Liver (tissue), 9 donors: Measurements from ENCODE around the gene POFUT2. TPM values are rescaled to one million over a fixed set of nuclear protein-coding genes. Genes with fewer than 3 reads are reported as not detected.

Source experiments
- DNase-seq: peaks from one replicate; pipeline ENCODE4 v3.0.0-alpha.2; 2017; ENCODE audit warnings: low spot score
- H3K27ac ChIP-seq, 2 donors: one replicate each; pipeline ENCODE4 v1.7.0; 2013; ENCODE audit warnings: inconsistent platforms in 2 of 2, low read length in 2 of 2, control low read depth in 1 of 2, low read depth in 1 of 2, mild to moderate bottlenecking in 1 of 2
- H3K27me3 ChIP-seq, 4 donors: one replicate each; pipeline versions ENCODE4 v1.6.1 to v1.7.0; 2013; ENCODE audit warnings: low read length in 3 of 4, inconsistent platforms in 1 of 4, mild to moderate bottlenecking in 1 of 4, moderate library complexity in 1 of 4; ENCODE audit not compliant: control insufficient read depth in 4 of 4, insufficient read depth in 4 of 4
- H3K36me3 ChIP-seq, 4 donors: one replicate each; pipeline versions ENCODE4 v1.6.1 to v1.7.0; 2013; ENCODE audit warnings: low read length in 3 of 4, mild to moderate bottlenecking in 3 of 4, low read depth in 1 of 4, moderate library complexity in 1 of 4; ENCODE audit not compliant: control insufficient read depth in 4 of 4, insufficient read depth in 3 of 4
- H3K4me1 ChIP-seq, 4 donors: one replicate each; pipeline versions ENCODE4 v1.6.1 to v1.7.0; 2013; ENCODE audit warnings: low read length in 3 of 4, mild to moderate bottlenecking in 3 of 4, moderate library complexity in 1 of 4; ENCODE audit not compliant: control insufficient read depth in 4 of 4, insufficient read depth in 4 of 4
- H3K4me3 ChIP-seq, 3 donors: one replicate each; pipeline versions ENCODE4 v1.6.1 to v1.7.0; 2013; ENCODE audit warnings: low read length in 3 of 3, control low read depth in 1 of 3, low read depth in 1 of 3, mild to moderate bottlenecking in 1 of 3
- H3K9ac ChIP-seq, 2 donors: one replicate each; pipeline ENCODE4 v1.7.0; 2013; ENCODE audit warnings: low read length in 2 of 2, mild to moderate bottlenecking in 2 of 2, moderate library complexity in 2 of 2, control low read depth in 1 of 2, low read depth in 1 of 2
- H3K9me3 ChIP-seq, 4 donors: one replicate each; pipeline versions ENCODE4 v1.6.1 to v1.7.0; 2013; ENCODE audit warnings: low read length in 3 of 4; ENCODE audit not compliant: control insufficient read depth in 4 of 4
- EGR1 ChIP-seq, 2 donors: IDR thresholded peaks; 2 replicates each; pipeline ENCODE4 v1.6.1; 2016 to 2018; ENCODE audit warnings: antibody characterized with exemption in 2 of 2, low read depth in 2 of 2
- FOXA1 ChIP-seq: IDR thresholded peaks from 2 replicates; pipeline ENCODE4 v1.6.1; 2016; ENCODE audit warnings: antibody characterized with exemption
- GABPA ChIP-seq, 2 donors: IDR thresholded peaks in 1 of 2; conservative IDR thresholded peaks in 1 of 2; 2 replicates each; pipeline ENCODE4 v1.6.1; 2016; ENCODE audit warnings: antibody characterized with exemption in 2 of 2, mild to moderate bottlenecking in 1 of 2, moderate library complexity in 1 of 2
- HNF4A ChIP-seq, 2 donors: conservative IDR thresholded peaks; 2 replicates each; pipeline ENCODE4 v1.6.1; 2016; ENCODE audit warnings: antibody characterized with exemption in 2 of 2, mild to moderate bottlenecking in 2 of 2
- HNF4G ChIP-seq: IDR thresholded peaks from 2 replicates; pipeline ENCODE4 v1.6.1; 2016; ENCODE audit warnings: antibody characterized with exemption
- JUND ChIP-seq, 2 donors: IDR thresholded peaks; 2 replicates each; pipeline ENCODE4 v1.6.1; 2016; ENCODE audit warnings: antibody characterized with exemption in 2 of 2
- RAD21 ChIP-seq, 2 donors: IDR thresholded peaks; 2 replicates each; pipeline ENCODE4 v1.6.1; 2016; ENCODE audit warnings: antibody characterized with exemption in 2 of 2, mild to moderate bottlenecking in 2 of 2
- RXRA ChIP-seq, 2 donors: IDR thresholded peaks; 2 replicates each; pipeline ENCODE4 v1.6.1; 2017 to 2018; ENCODE audit warnings: antibody characterized with exemption in 2 of 2, mild to moderate bottlenecking in 1 of 2
- SP1 ChIP-seq: IDR thresholded peaks from 2 replicates; pipeline ENCODE4 v1.6.1; 2018; ENCODE audit warnings: antibody characterized with exemption, mild to moderate bottlenecking
- YY1 ChIP-seq: IDR thresholded peaks from 2 replicates; pipeline ENCODE4 v1.6.1; 2016; ENCODE audit warnings: antibody characterized with exemption, mild to moderate bottlenecking
- WGBS: extraction: QIAGEN DNeasy Blood & Tissue Kit; methylation state at CpG from one replicate; pipeline ENCODE4 v1.1.7; 2013; 5-methylcytosine and 5-hydroxymethylcytosine counted together
- polyA plus RNA-seq, 2 donors: library from polyadenylated mRNA; stranded (reverse) in 1 of 2; unstranded in 1 of 2; fragments of 200-250 nt in 1 of 2; fragments of >200 nt in 1 of 2; fragmentation: Nextera tagmentation in 1 of 2; extraction: Ambion mirVana in 1 of 2; gene quantifications; one replicate each; pipeline versions ENCODE4 v1.2.1 to v1.2.3, GENCODE V29; 2013 to 2015
- total RNA-seq, 2 donors: library from RNA; depleted of rRNA; stranded (reverse); fragments of >200 nt; gene quantifications; one replicate each; pipeline ENCODE4 v1.2.3, GENCODE V29; 2014
- TF ChIP-seq, protein P1 (sequence below): fragments of 150-350 bp; IDR thresholded peaks from 2 replicates; pipeline ENCODE4 v1.5.1; 2017; ENCODE audit warnings: improper control_type of control experiment, low read depth, low read length; ENCODE audit not compliant: missing input control
- TF ChIP-seq, protein P2 (sequence below): IDR thresholded peaks from 2 replicates; pipeline ENCODE4 v1.6.1; 2016; ENCODE audit warnings: antibody characterized with exemption
- TF ChIP-seq, protein P3 (sequence below): IDR thresholded peaks from 2 replicates; pipeline ENCODE4 v1.6.1; 2016; ENCODE audit warnings: antibody characterized with exemption
- TF ChIP-seq, protein P4 (sequence below): IDR thresholded peaks from 2 replicates; pipeline ENCODE4 v1.6.1; 2016; ENCODE audit warnings: antibody characterized with exemption
- TF ChIP-seq, protein P5 (sequence below): IDR thresholded peaks from 2 replicates; pipeline ENCODE4 v1.6.1; 2016; ENCODE audit warnings: antibody characterized with exemption, mild to moderate bottlenecking
- donor health status: healthy.
- donor health status: healthy.
- donor health status: healthy.
- donor health status: healthy.
- donor health status: healthy.

POFUT2 gene
- total and polyA plus RNA-seq, 4 donors, result 3.3 to 15.6 (median 7.9) TPM

DNA sequence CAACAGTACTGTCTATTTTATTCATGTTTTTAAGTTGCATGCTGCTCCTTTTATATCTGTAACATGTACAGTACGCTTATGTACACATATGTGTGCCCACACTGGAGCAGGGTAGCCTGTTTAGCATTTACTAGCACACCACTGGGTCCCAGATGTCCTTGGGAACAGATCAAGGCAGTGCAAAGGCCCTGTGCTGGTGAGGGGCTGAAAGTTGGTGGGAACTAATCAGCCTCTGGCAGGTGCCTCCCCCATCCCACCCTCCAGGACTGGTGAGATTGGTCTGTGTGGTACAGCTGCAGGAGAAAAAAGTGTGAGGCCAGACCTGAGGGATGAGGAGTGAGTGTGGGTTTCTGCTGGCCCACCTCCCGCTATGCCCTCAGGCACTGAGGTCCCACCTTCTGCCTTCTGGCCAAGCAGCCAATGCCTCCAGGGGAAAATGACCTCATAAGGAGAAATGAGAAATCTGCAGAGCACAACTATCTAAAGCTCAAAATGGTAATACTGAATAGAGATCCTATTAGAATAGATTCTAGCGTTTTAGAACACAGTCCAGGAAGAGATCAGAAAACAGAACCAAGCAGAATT lies 58.9 kb downstream of the POFUT2 start:
- H3K4me1 ChIP-seq, result no peaks in the 10 kb centered on the region
- 88% methylated on average over 3 of the region's 3 CpGs for WGBS
- DNase-seq, result no peak

More for the DNA sequence above, 58.9 kb downstream of the POFUT2 start:
- Histone ChIP-seq H3K4me3 (no peak overlapping the region), H3K27ac (no peak overlapping the region), H3K9me3 (no peaks in the 10 kb centered on the region), H3K36me3 (peaks cover 0 to 2% (median 0%) of the 10 kb centered on the region in 4 donors), H3K27me3 (peaks cover 0 to 4% (median 0%) of the 10 kb centered on the region in 4 donors), H3K9ac (no peak overlapping the region)
- TF ChIP-seq GABPA (IDR thresholded peaks at IDR 0.05 in 1 of 2, conservative IDR thresholded peaks at IDR 0.05 in 1 of 2) (no peak), RXRA (IDR thresholded peaks at IDR 0.05) (no peak), FOXA1 (no peak), RAD21 (IDR thresholded peaks at IDR 0.05) (no peak), JUND (IDR thresholded peaks at IDR 0.05) (no peak), HNF4G (no peak), EGR1 (IDR thresholded peaks at IDR 0.05; ENCODE audit: low read depth in 2 of 2) (no peak), YY1 (no peak), HNF4A (conservative IDR thresholded peaks at IDR 0.05) (no peak), SP1 (no peak)
- TF ChIP-seq, protein P1, sequence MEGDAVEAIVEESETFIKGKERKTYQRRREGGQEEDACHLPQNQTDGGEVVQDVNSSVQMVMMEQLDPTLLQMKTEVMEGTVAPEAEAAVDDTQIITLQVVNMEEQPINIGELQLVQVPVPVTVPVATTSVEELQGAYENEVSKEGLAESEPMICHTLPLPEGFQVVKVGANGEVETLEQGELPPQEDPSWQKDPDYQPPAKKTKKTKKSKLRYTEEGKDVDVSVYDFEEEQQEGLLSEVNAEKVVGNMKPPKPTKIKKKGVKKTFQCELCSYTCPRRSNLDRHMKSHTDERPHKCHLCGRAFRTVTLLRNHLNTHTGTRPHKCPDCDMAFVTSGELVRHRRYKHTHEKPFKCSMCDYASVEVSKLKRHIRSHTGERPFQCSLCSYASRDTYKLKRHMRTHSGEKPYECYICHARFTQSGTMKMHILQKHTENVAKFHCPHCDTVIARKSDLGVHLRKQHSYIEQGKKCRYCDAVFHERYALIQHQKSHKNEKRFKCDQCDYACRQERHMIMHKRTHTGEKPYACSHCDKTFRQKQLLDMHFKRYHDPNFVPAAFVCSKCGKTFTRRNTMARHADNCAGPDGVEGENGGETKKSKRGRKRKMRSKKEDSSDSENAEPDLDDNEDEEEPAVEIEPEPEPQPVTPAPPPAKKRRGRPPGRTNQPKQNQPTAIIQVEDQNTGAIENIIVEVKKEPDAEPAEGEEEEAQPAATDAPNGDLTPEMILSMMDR, result no peak
- TF ChIP-seq, protein P2, sequence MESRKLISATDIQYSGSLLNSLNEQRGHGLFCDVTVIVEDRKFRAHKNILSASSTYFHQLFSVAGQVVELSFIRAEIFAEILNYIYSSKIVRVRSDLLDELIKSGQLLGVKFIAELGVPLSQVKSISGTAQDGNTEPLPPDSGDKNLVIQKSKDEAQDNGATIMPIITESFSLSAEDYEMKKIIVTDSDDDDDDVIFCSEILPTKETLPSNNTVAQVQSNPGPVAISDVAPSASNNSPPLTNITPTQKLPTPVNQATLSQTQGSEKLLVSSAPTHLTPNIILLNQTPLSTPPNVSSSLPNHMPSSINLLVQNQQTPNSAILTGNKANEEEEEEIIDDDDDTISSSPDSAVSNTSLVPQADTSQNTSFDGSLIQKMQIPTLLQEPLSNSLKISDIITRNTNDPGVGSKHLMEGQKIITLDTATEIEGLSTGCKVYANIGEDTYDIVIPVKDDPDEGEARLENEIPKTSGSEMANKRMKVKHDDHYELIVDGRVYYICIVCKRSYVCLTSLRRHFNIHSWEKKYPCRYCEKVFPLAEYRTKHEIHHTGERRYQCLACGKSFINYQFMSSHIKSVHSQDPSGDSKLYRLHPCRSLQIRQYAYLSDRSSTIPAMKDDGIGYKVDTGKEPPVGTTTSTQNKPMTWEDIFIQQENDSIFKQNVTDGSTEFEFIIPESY, result no peak
- TF ChIP-seq, protein P3, sequence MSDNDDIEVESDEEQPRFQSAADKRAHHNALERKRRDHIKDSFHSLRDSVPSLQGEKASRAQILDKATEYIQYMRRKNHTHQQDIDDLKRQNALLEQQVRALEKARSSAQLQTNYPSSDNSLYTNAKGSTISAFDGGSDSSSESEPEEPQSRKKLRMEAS, result no peak
- TF ChIP-seq, protein P4, sequence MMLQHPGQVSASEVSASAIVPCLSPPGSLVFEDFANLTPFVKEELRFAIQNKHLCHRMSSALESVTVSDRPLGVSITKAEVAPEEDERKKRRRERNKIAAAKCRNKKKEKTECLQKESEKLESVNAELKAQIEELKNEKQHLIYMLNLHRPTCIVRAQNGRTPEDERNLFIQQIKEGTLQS, result no peak
- TF ChIP-seq, protein P5, sequence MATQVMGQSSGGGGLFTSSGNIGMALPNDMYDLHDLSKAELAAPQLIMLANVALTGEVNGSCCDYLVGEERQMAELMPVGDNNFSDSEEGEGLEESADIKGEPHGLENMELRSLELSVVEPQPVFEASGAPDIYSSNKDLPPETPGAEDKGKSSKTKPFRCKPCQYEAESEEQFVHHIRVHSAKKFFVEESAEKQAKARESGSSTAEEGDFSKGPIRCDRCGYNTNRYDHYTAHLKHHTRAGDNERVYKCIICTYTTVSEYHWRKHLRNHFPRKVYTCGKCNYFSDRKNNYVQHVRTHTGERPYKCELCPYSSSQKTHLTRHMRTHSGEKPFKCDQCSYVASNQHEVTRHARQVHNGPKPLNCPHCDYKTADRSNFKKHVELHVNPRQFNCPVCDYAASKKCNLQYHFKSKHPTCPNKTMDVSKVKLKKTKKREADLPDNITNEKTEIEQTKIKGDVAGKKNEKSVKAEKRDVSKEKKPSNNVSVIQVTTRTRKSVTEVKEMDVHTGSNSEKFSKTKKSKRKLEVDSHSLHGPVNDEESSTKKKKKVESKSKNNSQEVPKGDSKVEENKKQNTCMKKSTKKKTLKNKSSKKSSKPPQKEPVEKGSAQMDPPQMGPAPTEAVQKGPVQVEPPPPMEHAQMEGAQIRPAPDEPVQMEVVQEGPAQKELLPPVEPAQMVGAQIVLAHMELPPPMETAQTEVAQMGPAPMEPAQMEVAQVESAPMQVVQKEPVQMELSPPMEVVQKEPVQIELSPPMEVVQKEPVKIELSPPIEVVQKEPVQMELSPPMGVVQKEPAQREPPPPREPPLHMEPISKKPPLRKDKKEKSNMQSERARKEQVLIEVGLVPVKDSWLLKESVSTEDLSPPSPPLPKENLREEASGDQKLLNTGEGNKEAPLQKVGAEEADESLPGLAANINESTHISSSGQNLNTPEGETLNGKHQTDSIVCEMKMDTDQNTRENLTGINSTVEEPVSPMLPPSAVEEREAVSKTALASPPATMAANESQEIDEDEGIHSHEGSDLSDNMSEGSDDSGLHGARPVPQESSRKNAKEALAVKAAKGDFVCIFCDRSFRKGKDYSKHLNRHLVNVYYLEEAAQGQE, result no peak
